Tibial artery (tissue), 4 donors: ENCODE measurements around the gene SACS.

Experiments
- DNase-seq, 2 donors: peaks; one replicate each; pipeline ENCODE4 v3.0.0-alpha.2; 2019
- H3K27ac ChIP-seq, 2 donors: fragments of 200-600 bp; sonication (generic) in 1 of 2; 1 replicate in 1 of 2; 2 replicates in 1 of 2; pipeline ENCODE4 v1.5.1; 2018 to 2019; ENCODE audit warnings: mild to moderate bottlenecking in 1 of 2
- H3K27me3 ChIP-seq, 2 donors: fragments of 200-600 bp; sonication (generic) in 1 of 2; one replicate each; pipeline versions ENCODE4 v1.5.1 to v1.6.0; 2016 to 2019
- H3K36me3 ChIP-seq, 3 donors: fragments of 200-600 bp; sonication (generic) in 2 of 3; one replicate each; pipeline ENCODE4 v1.5.1; 2016 to 2019; ENCODE audit warnings: mild to moderate bottlenecking in 2 of 3
- H3K4me1 ChIP-seq, 4 donors: fragments of 200-600 bp; sonication (generic) in 2 of 4; 1 replicate in 3 of 4; 2 replicates in 1 of 4; pipeline ENCODE4 v1.5.1; 2016 to 2019
- H3K4me3 ChIP-seq, 2 donors: fragments of 200-600 bp; sonication (generic) in 1 of 2; 1 replicate in 1 of 2; 2 replicates in 1 of 2; pipeline ENCODE4 v1.5.1; 2018 to 2019; ENCODE audit warnings: mild to moderate bottlenecking in 2 of 2
- H3K9me3 ChIP-seq, 3 donors: fragments of 200-600 bp; sonication (generic) in 1 of 3; one replicate each; pipeline ENCODE4 v1.5.1; 2016 to 2019
- CTCF ChIP-seq, 2 experiments: fragments of 200-600 bp in 1 of 2; fragments of 450-650 bp in 1 of 2; IDR thresholded peaks; one replicate each; pipeline ENCODE4 v1.5.1; 2017 to 2019; ENCODE audit warnings: antibody characterized with exemption in 2 of 2, mild to moderate bottlenecking in 1 of 2, moderate library complexity in 1 of 2
- intact Hi-C: fragments of 100-400 bp; cut with DNase I; formaldehyde crosslinking; loops from one replicate; pipeline ENCODE4 v1.15.0; 2023; ENCODE audit warnings: low total_unique reads

SACS gene

GRCh38 chr13:23461544-23461943 lies 28.0 kb upstream of the SACS start:
- Histone ChIP-seq H3K27me3 (no peaks in the 10 kb centered on the region), H3K9me3 (no peaks in the 10 kb centered on the region), H3K4me3 (no peak overlapping the region), H3K36me3 (no peaks in the 10 kb centered on the region), H3K4me1 (peaks cover 0 to 28% (median 18%) of the 10 kb centered on the region in 4 donors), H3K27ac (peak overlapping the region; percentile 44 to 69)
- intact Hi-C loops, result loop anchor here (10.0 kb wide), 1 partner anchor 77 kb away; no protein-coding TSS in a partner anchor
- no peak for DNase-seq
- TF ChIP-seq CTCF (IDR thresholded peaks at IDR 0.05), result no peak

GRCh38 chr13:23460921-23461320 lies 27.4 kb upstream of the SACS start:
- Histone ChIP-seq H3K4me1 (peaks cover 0 to 26% (median 14%) of the 10 kb centered on the region in 4 donors), H3K4me3 (no peak overlapping the region), H3K27me3 (no peaks in the 10 kb centered on the region), H3K36me3 (no peaks in the 10 kb centered on the region), H3K27ac (no peak overlapping the region), H3K9me3 (no peaks in the 10 kb centered on the region)
- intact Hi-C loops, result loop anchor here (10.0 kb wide), 1 partner anchor 76 kb away; no protein-coding TSS in a partner anchor
- DNase-seq, result no peak
- TF ChIP-seq CTCF (IDR thresholded peaks at IDR 0.05), result no peak

- TF ChIP-seq CTCF (IDR thresholded peaks at IDR 0.05), result no peak
- Histone ChIP-seq H3K4me3 (no peak overlapping the region), H3K27ac (no peak overlapping the region), H3K36me3 (no peaks in the 10 kb centered on the region), H3K27me3 (no peaks in the 10 kb centered on the region), H3K9me3 (no peaks in the 10 kb centered on the region), H3K4me1 (peaks cover 0 to 22% (median 11%) of the 10 kb centered on the region in 4 donors)
- no peak for DNase-seq
- intact Hi-C loops, result loop anchor here (10.0 kb wide), 1 partner anchor 76 kb away; no protein-coding TSS in a partner anchor
These were observed 26.8 kb upstream of the SACS start for GRCh38 chr13:23460309-23460708.

- no peaks in the 10 kb centered on the region for H3K36me3 ChIP-seq
- no peak for TF ChIP-seq CTCF (IDR thresholded peaks at IDR 0.05)
- H3K27ac ChIP-seq, result no peak overlapping the region
- H3K9me3 ChIP-seq, result no peaks in the 10 kb centered on the region
- intact Hi-C loops, result no loop called here
- H3K4me1 ChIP-seq, result peaks cover 0 to 22% (median 11%) of the 10 kb centered on the region in 4 donors
- H3K4me3 ChIP-seq, result no peak overlapping the region
- DNase-seq, result no peak
- no peaks in the 10 kb centered on the region for H3K27me3 ChIP-seq
These were observed 25.5 kb upstream of the SACS start for GRCh38 chr13:23458989-23459388.

GRCh38 chr13:23456437-23457210 lies 23.1 kb upstream of the SACS start:
- Histone ChIP-seq H3K27me3 (no peaks in the 10 kb centered on the region), H3K36me3 (no peaks in the 10 kb centered on the region), H3K9me3 (no peaks in the 10 kb centered on the region), H3K4me1 (peaks cover 0 to under 1% (median 0%) of the 10 kb centered on the region in 4 donors), H3K4me3 (no peak overlapping the region), H3K27ac (no peak overlapping the region)
- TF ChIP-seq CTCF (IDR thresholded peaks at IDR 0.05), result no peak
- intact Hi-C loops, result no loop called here
- no peak for DNase-seq
